K562 treated with DMSO at 1 percent for 24 hours (cell line): ENCODE results near the gene TMC8. TPM values are rescaled to one million over a fixed set of nuclear protein-coding genes. Genes with fewer than 3 reads are reported as not detected.

Source experiments
- total RNA-seq: library from RNA; unstranded; fragments of 300-600 nt; gene quantifications from 2 replicates; pipeline ENCODE4 v1.2.3, GENCODE V29; 2022; ENCODE audit warnings: low read depth; ENCODE audit not compliant: insufficient read depth

TMC8 gene, protein sequence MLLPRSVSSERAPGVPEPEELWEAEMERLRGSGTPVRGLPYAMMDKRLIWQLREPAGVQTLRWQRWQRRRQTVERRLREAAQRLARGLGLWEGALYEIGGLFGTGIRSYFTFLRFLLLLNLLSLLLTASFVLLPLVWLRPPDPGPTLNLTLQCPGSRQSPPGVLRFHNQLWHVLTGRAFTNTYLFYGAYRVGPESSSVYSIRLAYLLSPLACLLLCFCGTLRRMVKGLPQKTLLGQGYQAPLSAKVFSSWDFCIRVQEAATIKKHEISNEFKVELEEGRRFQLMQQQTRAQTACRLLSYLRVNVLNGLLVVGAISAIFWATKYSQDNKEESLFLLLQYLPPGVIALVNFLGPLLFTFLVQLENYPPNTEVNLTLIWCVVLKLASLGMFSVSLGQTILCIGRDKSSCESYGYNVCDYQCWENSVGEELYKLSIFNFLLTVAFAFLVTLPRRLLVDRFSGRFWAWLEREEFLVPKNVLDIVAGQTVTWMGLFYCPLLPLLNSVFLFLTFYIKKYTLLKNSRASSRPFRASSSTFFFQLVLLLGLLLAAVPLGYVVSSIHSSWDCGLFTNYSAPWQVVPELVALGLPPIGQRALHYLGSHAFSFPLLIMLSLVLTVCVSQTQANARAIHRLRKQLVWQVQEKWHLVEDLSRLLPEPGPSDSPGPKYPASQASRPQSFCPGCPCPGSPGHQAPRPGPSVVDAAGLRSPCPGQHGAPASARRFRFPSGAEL
- 4.5 and 14.1 TPM in 2 replicates for total RNA-seq

GRCh38 chr17:78130437-78131101 lies at the start of gene TMC8:
Gene TMC8, plus strand, starts transcription at chr17:78130771. Its CDS starts 818 bp downstream, at chr17:78131589.

GRCh38 chr17:78128551-78129350 lies 1.8 kb upstream of the TMC8 start, which contains the start of gene TMC6:
Gene TMC6, minus strand, starts transcription at chr17:78128755. Its CDS starts 1,923 bp downstream, at chr17:78126832.

DNA sequence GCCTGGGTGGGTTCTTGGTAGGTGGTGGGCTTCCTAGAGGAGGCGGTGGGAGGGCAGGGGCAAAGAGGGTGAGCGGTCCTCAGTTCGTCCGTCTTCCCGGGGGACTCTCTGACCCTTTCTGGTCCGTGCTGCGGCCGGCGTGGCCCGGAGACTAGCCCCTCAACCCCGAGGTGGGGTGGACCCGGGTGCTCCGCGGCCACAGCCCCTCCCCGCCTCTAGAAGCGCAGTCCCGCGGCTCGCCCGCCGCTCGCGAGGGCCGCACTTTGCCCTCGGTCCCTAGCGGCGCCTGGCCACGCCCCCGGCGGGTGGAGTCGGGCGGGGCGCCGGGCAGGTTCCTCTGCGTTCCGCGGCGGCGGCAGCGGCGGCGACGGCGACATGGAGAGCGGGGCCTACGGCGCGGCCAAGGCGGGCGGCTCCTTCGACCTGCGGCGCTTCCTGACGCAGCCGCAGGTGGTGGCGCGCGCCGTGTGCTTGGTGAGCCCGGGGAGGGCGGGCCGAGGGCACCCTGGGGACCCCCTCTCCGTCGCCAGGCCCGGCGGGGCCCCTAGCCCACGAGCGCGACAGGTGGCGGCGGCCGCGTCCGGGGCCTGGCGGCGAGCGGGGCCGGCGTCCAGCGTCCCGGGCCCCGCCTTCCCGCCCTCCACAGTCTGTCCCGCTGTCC lies 37.8 kb downstream of the TMC8 start, which contains the start of gene SYNGR2:
Gene SYNGR2, plus strand, starts transcription at position 340 of the 661 bp plus-strand sequence. Its CDS starts 36 bp downstream, at position 376.

GRCh38 chr17:78186692-78187595 lies 56.4 kb downstream of the TMC8 start, which contains the start of the genes AFMID and TK1:
Gene AFMID, plus strand, starts transcription at chr17:78187362. Its CDS starts 9 bp downstream, at chr17:78187371.
Gene TK1, minus strand, starts transcription at chr17:78187052. Its CDS starts 58 bp downstream, at chr17:78186994.

Other genes starting within 250 kb of the TMC8 start
- gene TNRC6C, start 172.1 kb upstream of the TMC8 start, total RNA-seq = 2.8 and 3.1 TPM in 2 replicates
- 154 and 173 TPM in 2 replicates for gene TMC6, start 2.0 kb upstream of the TMC8 start, total RNA-seq
- 1.7 TPM in 1 of 2 replicates, not detected in the other for gene C17orf99, start 15.6 kb downstream of the TMC8 start, total RNA-seq
- gene SYNGR2, start 37.8 kb downstream of the TMC8 start, total RNA-seq = 173 and 192 TPM in 2 replicates
- gene TK1, start 56.3 kb downstream of the TMC8 start, total RNA-seq = 431 and 472 TPM in 2 replicates
- 38.0 and 49.6 TPM in 2 replicates for gene AFMID, start 56.6 kb downstream of the TMC8 start, total RNA-seq
- gene BIRC5, start 83.5 kb downstream of the TMC8 start, total RNA-seq = 75.9 and 80.9 TPM in 2 replicates
- gene TMEM235, start 100.9 kb downstream of the TMC8 start, total RNA-seq = not detected in 2 replicates
- gene SOCS3, start 229.3 kb downstream of the TMC8 start, total RNA-seq = 23.0 and 24.9 TPM in 2 replicates
- gene PGS1, start 247.9 kb downstream of the TMC8 start, total RNA-seq = 39.8 and 41.5 TPM in 2 replicates